MM.1S (cell line): ENCODE results near the gene TJP2.

Experiments
- DNase-seq: peaks from one replicate; pipeline ENCODE4 v3.0.0-alpha.2; 2015
- H2AFZ ChIP-seq: fragments of 300-600 bp; sonication (generic); 2 replicates; pipeline ENCODE4 v1.6.0; 2016; ENCODE audit warnings: antibody characterized with exemption, low read length
- H3F3A ChIP-seq: fragments of 300-600 bp; sonication (generic); 2 replicates; pipeline ENCODE4 v1.6.1; 2016; ENCODE audit warnings: mild to moderate bottlenecking, antibody characterized with exemption, low read length, moderate library complexity, mixed read lengths; ENCODE audit not compliant: insufficient read depth
- H3K27ac ChIP-seq: fragments of 300-600 bp; sonication (generic); 2 replicates; pipeline ENCODE4 v1.5.1; 2016; ENCODE audit warnings: mild to moderate bottlenecking, low read length
- H3K27me3 ChIP-seq: fragments of 300-600 bp; sonication (generic); replicated peaks from 2 replicates; pipeline ENCODE4 v1.6.0; 2016; ENCODE audit warnings: low read length; ENCODE audit not compliant: insufficient read depth
- H3K36me3 ChIP-seq: fragments of 300-600 bp; sonication (generic); replicated peaks from 2 replicates; pipeline ENCODE4 v1.6.1; 2016; ENCODE audit warnings: mild to moderate bottlenecking, low read length, mixed read lengths; ENCODE audit not compliant: insufficient read depth
- H3K4me1 ChIP-seq: fragments of 300-600 bp; sonication (generic); 2 replicates; pipeline ENCODE4 v1.6.1; 2016; ENCODE audit warnings: low read length, mixed read lengths
- H3K4me2 ChIP-seq: fragments of 300-600 bp; sonication (generic); 2 replicates; pipeline ENCODE4 v1.6.0; 2016; ENCODE audit warnings: low read depth, low read length
- H3K4me3 ChIP-seq: fragments of 300-600 bp; sonication (generic); 2 replicates; pipeline ENCODE4 v1.5.1; 2016; ENCODE audit warnings: low read length, mixed read lengths
- H3K79me2 ChIP-seq: fragments of 300-600 bp; sonication (generic); 2 replicates; pipeline ENCODE4 v1.6.1; 2016; ENCODE audit warnings: mixed run types, low read length, mixed read lengths
- H3K9ac ChIP-seq: fragments of 300-600 bp; sonication (generic); 2 replicates; pipeline ENCODE4 v1.6.1; 2016; ENCODE audit warnings: low read length, mixed read lengths
- H3K9me2 ChIP-seq: fragments of 300-600 bp; sonication (generic); replicated peaks from 2 replicates; pipeline ENCODE4 v1.6.1; 2016; ENCODE audit warnings: mild to moderate bottlenecking, low read length, mixed read lengths; ENCODE audit not compliant: insufficient read depth
- H3K9me3 ChIP-seq: fragments of 300-600 bp; sonication (generic); replicated peaks from 2 replicates; pipeline ENCODE4 v1.6.1; 2016; ENCODE audit warnings: mild to moderate bottlenecking, low read length, mixed read lengths; ENCODE audit not compliant: insufficient read depth
- H4K20me1 ChIP-seq: fragments of 300-600 bp; sonication (generic); 2 replicates; pipeline ENCODE4 v1.6.1; 2016; ENCODE audit warnings: mild to moderate bottlenecking, low read length, moderate library complexity, mixed read lengths; ENCODE audit not compliant: insufficient read depth
- EZH2 ChIP-seq: fragments of 300-600 bp; sonication (generic); optimal IDR thresholded peaks from 2 replicates; pipeline ENCODE3; 2017; ENCODE audit warnings: low read depth, mild to moderate bottlenecking, antibody characterized with exemption, low read length, mixed read lengths
- EZH2phosphoT487 ChIP-seq: fragments of 300-600 bp; sonication (generic); IDR thresholded peaks from 2 replicates; pipeline ENCODE4 v1.6.1; 2018; ENCODE audit warnings: antibody characterized with exemption, low read length
- TF ChIP-seq, protein P1 (sequence below): fragments of 300-600 bp; sonication (generic); IDR thresholded peaks from 2 replicates; pipeline ENCODE4 v1.5.1; 2016; ENCODE audit warnings: antibody characterized with exemption, low read length, mixed read lengths

Gene TJP2

DNA sequence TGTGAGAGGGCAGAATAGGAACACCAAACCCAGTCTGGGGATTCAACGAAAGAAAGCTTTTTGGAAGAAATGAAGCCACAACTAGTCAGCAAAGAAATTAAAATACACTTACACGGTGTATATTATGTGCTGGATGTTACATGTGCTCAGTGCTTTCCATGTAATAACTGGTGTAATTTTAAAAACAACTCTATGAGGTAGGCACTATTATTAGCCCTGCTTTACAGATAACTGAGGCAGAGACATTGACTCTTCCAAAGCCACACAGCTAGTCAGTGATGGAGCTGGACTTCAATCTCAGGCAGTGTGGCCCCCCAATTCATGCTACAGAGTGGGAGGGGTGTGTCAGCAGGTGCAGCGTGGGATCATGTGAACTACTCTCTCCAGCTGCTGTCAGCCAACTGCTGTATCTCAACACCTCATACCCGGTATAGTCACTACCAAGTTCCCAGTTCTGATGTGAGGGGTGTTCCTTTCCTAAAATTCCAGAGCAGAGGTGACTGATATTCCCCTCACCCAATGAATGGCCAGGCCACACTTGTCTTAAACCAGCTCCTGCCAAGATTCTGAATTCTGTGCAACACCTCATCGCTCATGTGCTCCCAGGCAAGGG, 33.8 kb upstream of the TJP2 start:
- Histone ChIP-seq H3K27ac (no peak overlapping the region), H3K4me2 (no peak overlapping the region), H3K79me2 (no peaks in the 10 kb centered on the region), H3K27me3 (no peaks in the 10 kb centered on the region), H3K9ac (no peak overlapping the region), H3K9me2 (no peaks in the 10 kb centered on the region), H3K4me3 (no peak overlapping the region), H3K9me3 (no peaks in the 10 kb centered on the region), H4K20me1 (no peaks in the 10 kb centered on the region), H3K4me1 (no peaks in the 10 kb centered on the region), H2AFZ (no peak overlapping the region), H3K36me3 (no peaks in the 10 kb centered on the region), H3F3A (no peaks in the 10 kb centered on the region)
- TF ChIP-seq, protein P1, sequence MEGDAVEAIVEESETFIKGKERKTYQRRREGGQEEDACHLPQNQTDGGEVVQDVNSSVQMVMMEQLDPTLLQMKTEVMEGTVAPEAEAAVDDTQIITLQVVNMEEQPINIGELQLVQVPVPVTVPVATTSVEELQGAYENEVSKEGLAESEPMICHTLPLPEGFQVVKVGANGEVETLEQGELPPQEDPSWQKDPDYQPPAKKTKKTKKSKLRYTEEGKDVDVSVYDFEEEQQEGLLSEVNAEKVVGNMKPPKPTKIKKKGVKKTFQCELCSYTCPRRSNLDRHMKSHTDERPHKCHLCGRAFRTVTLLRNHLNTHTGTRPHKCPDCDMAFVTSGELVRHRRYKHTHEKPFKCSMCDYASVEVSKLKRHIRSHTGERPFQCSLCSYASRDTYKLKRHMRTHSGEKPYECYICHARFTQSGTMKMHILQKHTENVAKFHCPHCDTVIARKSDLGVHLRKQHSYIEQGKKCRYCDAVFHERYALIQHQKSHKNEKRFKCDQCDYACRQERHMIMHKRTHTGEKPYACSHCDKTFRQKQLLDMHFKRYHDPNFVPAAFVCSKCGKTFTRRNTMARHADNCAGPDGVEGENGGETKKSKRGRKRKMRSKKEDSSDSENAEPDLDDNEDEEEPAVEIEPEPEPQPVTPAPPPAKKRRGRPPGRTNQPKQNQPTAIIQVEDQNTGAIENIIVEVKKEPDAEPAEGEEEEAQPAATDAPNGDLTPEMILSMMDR = no peak
- DNase-seq = no peak

DNA sequence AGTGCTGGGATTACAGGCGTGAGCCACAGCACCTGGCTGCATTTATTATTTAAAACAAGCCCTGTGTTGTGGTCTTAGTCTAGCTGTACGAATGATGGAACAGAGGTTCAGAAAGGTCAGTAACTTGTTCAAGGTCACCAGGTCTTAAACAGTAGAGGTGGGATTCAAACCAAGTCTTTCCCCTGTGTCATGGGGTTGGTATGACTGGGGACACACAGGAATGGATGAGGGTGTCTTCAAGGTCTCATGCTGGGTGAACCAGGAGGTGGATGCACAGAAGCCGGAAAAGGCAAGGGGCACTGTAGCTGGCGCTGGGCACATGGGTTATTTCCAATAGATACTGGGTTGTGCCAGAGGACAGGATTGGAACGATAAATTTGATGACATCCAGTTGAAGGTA, 32.2 kb upstream of the TJP2 start:
- H3K36me3 ChIP-seq = no peaks in the 10 kb centered on the region

DNA sequence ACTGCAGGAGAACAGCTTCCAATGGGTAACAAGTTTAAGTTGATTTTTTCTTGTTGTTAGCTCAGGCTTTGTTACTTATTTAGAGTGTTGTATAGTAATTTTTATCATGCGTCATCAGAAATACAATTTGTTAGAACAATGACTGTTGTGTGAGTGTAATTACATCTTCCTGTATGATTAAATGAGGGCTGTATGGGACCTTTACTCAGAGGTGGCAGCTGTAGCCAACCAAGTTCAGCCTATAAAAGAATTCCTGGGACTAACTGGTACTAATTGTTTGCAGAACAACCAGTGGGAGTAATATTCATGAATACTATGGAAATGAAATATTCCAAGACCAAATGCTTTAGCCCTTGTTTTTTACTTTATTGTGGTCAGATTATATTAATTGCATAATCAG, 30.8 kb upstream of the TJP2 start:
- Histone ChIP-seq H3K27me3 (no peaks in the 10 kb centered on the region), H3K79me2 (no peaks in the 10 kb centered on the region), H2AFZ (no peak overlapping the region), H3K9ac (no peak overlapping the region), H3K4me1 (no peaks in the 10 kb centered on the region), H3K4me2 (no peak overlapping the region), H3K27ac (no peak overlapping the region), H3K9me3 (no peaks in the 10 kb centered on the region), H3K36me3 (no peaks in the 10 kb centered on the region), H4K20me1 (no peaks in the 10 kb centered on the region), H3K4me3 (no peak overlapping the region), H3K9me2 (no peaks in the 10 kb centered on the region), H3F3A (no peaks in the 10 kb centered on the region)
- no peak for DNase-seq
- no peak for TF ChIP-seq EZH2
- TF ChIP-seq, protein P1 = no peak
- TF ChIP-seq EZH2phosphoT487 = no peak

More for the DNA sequence above, 32.2 kb upstream of the TJP2 start:
- Histone ChIP-seq H3K27me3 (no peaks in the 10 kb centered on the region), H3K9ac (no peak overlapping the region), H3K79me2 (no peaks in the 10 kb centered on the region), H3K4me2 (no peak overlapping the region), H3K4me3 (no peak overlapping the region), H4K20me1 (no peaks in the 10 kb centered on the region), H3K27ac (no peak overlapping the region), H2AFZ (no peak overlapping the region), H3K9me3 (no peaks in the 10 kb centered on the region), H3K4me1 (no peaks in the 10 kb centered on the region), H3F3A (no peaks in the 10 kb centered on the region), H3K9me2 (no peaks in the 10 kb centered on the region)
- no peak for DNase-seq
- TF ChIP-seq, protein P1 = no peak
- no peak for TF ChIP-seq EZH2phosphoT487
- TF ChIP-seq EZH2 = no peak
